Thymus (tissue), 11 donors: Measurements from ENCODE around the gene CENPP. TPM values are rescaled to one million over a fixed set of nuclear protein-coding genes. Genes with fewer than 3 reads are reported as not detected.

Source experiments
- DNase-seq, 9 donors: peaks; one replicate each; pipeline ENCODE4 v3.0.0-alpha.2; 2013; ENCODE audit warnings: low spot score in 9 of 9, low read depth in 6 of 9, missing footprints in 1 of 9
- H3K27ac ChIP-seq, 2 donors: one replicate each; pipeline ENCODE4 v1.5.1; 2013; ENCODE audit warnings: control low read depth in 1 of 2, low read depth in 1 of 2, low read length in 1 of 2, mild to moderate bottlenecking in 1 of 2, moderate library complexity in 1 of 2
- H3K27me3 ChIP-seq, 2 donors: one replicate each; pipeline ENCODE4 v1.5.1; 2013; ENCODE audit warnings: low read length in 1 of 2; ENCODE audit not compliant: control insufficient read depth in 2 of 2, insufficient read depth in 1 of 2
- H3K36me3 ChIP-seq, 2 donors: one replicate each; pipeline ENCODE4 v1.5.1; 2013; ENCODE audit warnings: low read length in 1 of 2, mild to moderate bottlenecking in 1 of 2, moderate library complexity in 1 of 2; ENCODE audit not compliant: control insufficient read depth in 2 of 2, insufficient read depth in 2 of 2
- H3K4me1 ChIP-seq, 2 donors: one replicate each; pipeline ENCODE4 v1.5.1; 2013; ENCODE audit warnings: low read length in 2 of 2; ENCODE audit not compliant: control insufficient read depth in 2 of 2, insufficient read depth in 2 of 2
- H3K4me3 ChIP-seq, 2 donors: one replicate each; pipeline ENCODE4 v1.5.1; 2013; ENCODE audit warnings: low read length in 2 of 2, control low read depth in 1 of 2, mild to moderate bottlenecking in 1 of 2
- H3K9me3 ChIP-seq, 2 donors: one replicate each; pipeline ENCODE4 v1.5.1; 2013; ENCODE audit warnings: low read length in 1 of 2, mild to moderate bottlenecking in 1 of 2; ENCODE audit not compliant: control insufficient read depth in 2 of 2, insufficient read depth in 1 of 2
- WGBS: extraction: QIAGEN DNeasy Blood & Tissue Kit; methylation state at CpG from one replicate; pipeline ENCODE4 v1.1.7; 2013; 5-methylcytosine and 5-hydroxymethylcytosine counted together
- polyA plus RNA-seq: library from polyadenylated mRNA; stranded (reverse); fragments of 200-250 nt; gene quantifications from one replicate; pipeline ENCODE4 v1.2.3, GENCODE V29; 2013
- total RNA-seq: library from RNA; stranded (reverse); fragments of 120-200 nt; gene quantifications from one replicate; pipeline ENCODE4 v1.2.4, GENCODE V29; 2013
- donor health status: healthy.

CENPP gene
- total and polyA plus RNA-seq, 2 donors, result 3.9 to 13.8 TPM

- H3K4me3 ChIP-seq, result no peak overlapping the region
- WGBS, result 98% methylated on average over 32 of the region's 32 CpGs
- H3K36me3 ChIP-seq, result peaks cover 36 to 46% of the 10 kb centered on the region in 2 donors
- H3K4me1 ChIP-seq, result peaks cover 0 to 16% of the 10 kb centered on the region in 2 donors
- H3K27ac ChIP-seq, result no peak overlapping the region
- no peaks in the 10 kb centered on the region for H3K27me3 ChIP-seq
- H3K9me3 ChIP-seq, result no peaks in the 10 kb centered on the region
- no peak for DNase-seq
Measured at GRCh38 chr9:92610470-92611420, 285.0 kb downstream of the CENPP start.

- 88% methylated on average over 10 of the region's 10 CpGs for WGBS
- Histone ChIP-seq H3K27ac (no peak overlapping the region), H3K36me3 (peaks cover 38 to 52% of the 10 kb centered on the region in 2 donors), H3K27me3 (no peaks in the 10 kb centered on the region), H3K4me1 (peaks cover 0 to 18% of the 10 kb centered on the region in 2 donors), H3K4me3 (no peak overlapping the region), H3K9me3 (no peaks in the 10 kb centered on the region)
- DNase-seq, result no peak
Measured at GRCh38 chr9:92611621-92612285, 286.0 kb downstream of the CENPP start.

GRCh38 chr9:92612292-92612691 is 286.5 kb downstream of the CENPP start:
- no peak for DNase-seq
- Histone ChIP-seq H3K9me3 (no peaks in the 10 kb centered on the region), H3K4me3 (no peak overlapping the region), H3K27me3 (no peaks in the 10 kb centered on the region), H3K27ac (peak overlapping the region in 1 of 2 donors; percentile 24), H3K4me1 (peaks cover 0 to 24% of the 10 kb centered on the region in 2 donors), H3K36me3 (peaks cover 41 to 58% of the 10 kb centered on the region in 2 donors)
- 98% methylated on average over 5 of the region's 5 CpGs for WGBS

- Histone ChIP-seq H3K36me3 (peaks cover 45 to 63% of the 10 kb centered on the region in 2 donors), H3K27me3 (no peaks in the 10 kb centered on the region), H3K4me3 (no peak overlapping the region), H3K9me3 (no peaks in the 10 kb centered on the region), H3K27ac (no peak overlapping the region), H3K4me1 (peaks cover 0 to 27% of the 10 kb centered on the region in 2 donors)
- no peak for DNase-seq
- WGBS, result 99% methylated on average over 11 of the region's 11 CpGs
Measured at GRCh38 chr9:92612816-92613215, 287.1 kb downstream of the CENPP start.

GRCh38 chr9:92613268-92614122 is 287.7 kb downstream of the CENPP start:
- no peaks in the 10 kb centered on the region for H3K27me3 ChIP-seq
- no peak overlapping the region for H3K27ac ChIP-seq
- DNase-seq, result no peak
- H3K4me1 ChIP-seq, result peaks cover 0 to 25% of the 10 kb centered on the region in 2 donors
- 98% methylated on average over 23 of the region's 23 CpGs for WGBS
- H3K4me3 ChIP-seq, result no peak overlapping the region
- peaks cover 51 to 69% of the 10 kb centered on the region in 2 donors for H3K36me3 ChIP-seq
- H3K9me3 ChIP-seq, result no peaks in the 10 kb centered on the region

- H3K36me3 ChIP-seq, result peaks cover 51 to 72% of the 10 kb centered on the region in 2 donors
- 97% methylated on average over 9 of the region's 9 CpGs for WGBS
- no peaks in the 10 kb centered on the region for H3K27me3 ChIP-seq
- DNase-seq, result no peak
- no peak overlapping the region for H3K4me3 ChIP-seq
- H3K4me1 ChIP-seq, result peaks cover 0 to 25% of the 10 kb centered on the region in 2 donors
- no peak overlapping the region for H3K27ac ChIP-seq
- H3K9me3 ChIP-seq, result no peaks in the 10 kb centered on the region
Measured at GRCh38 chr9:92614123-92614510, 288.4 kb downstream of the CENPP start.

GRCh38 chr9:92614763-92615461 is 289.2 kb downstream of the CENPP start:
- Histone ChIP-seq H3K4me1 (peaks cover 0 to 20% of the 10 kb centered on the region in 2 donors), H3K27ac (no peak overlapping the region), H3K36me3 (peaks cover 59 to 74% of the 10 kb centered on the region in 2 donors), H3K4me3 (no peak overlapping the region), H3K27me3 (no peaks in the 10 kb centered on the region), H3K9me3 (no peaks in the 10 kb centered on the region)
- DNase-seq, result no peak
- 96% methylated on average over 17 of the region's 17 CpGs for WGBS

- H3K27me3 ChIP-seq, result no peaks in the 10 kb centered on the region
- H3K4me1 ChIP-seq, result peaks cover 0 to 20% of the 10 kb centered on the region in 2 donors
- H3K4me3 ChIP-seq, result no peak overlapping the region
- H3K36me3 ChIP-seq, result peaks cover 62 to 78% of the 10 kb centered on the region in 2 donors
- no peak for DNase-seq
- 93% methylated on average over 13 of the region's 13 CpGs for WGBS
- no peaks in the 10 kb centered on the region for H3K9me3 ChIP-seq
- H3K27ac ChIP-seq, result peak overlapping the region in 1 of 2 donors; percentile 15
Measured at GRCh38 chr9:92615790-92616189, 290.0 kb downstream of the CENPP start.
